Stimulated activated CD4-positive, alpha-beta T cell treated with anti-CD3 and anti-CD28 coated beads, Interleukin-12 subunit alpha, Interleukin-12 subunit beta, amount 100 ng/mL, for 24 hours (primary cell): ENCODE measurements around the gene SMTNL2.

Source experiments
- DNase-seq, 2 experiments: peaks; one replicate each; pipeline ENCODE4 v3.0.0-alpha.2; 2020; ENCODE audit warnings: low read depth in 2 of 2

SMTNL2 gene

DNA sequence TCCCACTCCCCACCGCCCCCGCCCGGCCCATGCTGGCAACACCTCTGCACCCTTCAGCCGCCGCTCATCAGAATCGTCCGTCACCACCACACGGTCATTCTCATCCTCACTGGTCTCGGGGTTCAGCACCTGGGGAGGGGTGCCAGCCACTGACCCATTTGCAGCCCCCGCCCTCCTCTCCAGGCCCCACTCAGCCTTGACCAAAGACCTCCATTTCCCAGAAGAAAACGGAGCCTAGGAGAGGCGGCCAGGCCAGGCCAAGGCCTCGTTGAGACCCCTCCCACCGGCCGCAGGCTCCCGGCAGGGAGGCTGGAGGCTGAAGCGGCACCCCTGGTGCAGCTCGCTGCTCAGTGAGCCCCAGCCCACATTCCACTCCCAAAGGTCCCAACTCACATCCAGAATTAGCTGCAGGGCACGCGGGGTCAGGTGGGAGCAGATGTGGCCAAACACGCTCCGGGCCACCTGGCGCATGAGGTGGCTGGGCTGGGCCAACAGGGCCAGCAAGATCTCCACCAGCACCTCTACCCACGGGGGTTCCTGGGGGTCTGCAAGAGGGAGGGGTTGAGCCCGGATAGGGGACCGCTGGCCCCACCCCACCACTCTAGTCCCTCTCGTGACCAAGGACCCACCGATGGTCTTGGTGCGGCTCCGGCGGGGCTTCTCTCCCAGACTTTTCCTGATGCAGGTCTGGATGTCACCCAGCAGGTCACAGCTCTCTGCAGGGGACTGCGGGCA, 38.9 kb upstream of the SMTNL2 start:
- DNase-seq, result no peak

DNA sequence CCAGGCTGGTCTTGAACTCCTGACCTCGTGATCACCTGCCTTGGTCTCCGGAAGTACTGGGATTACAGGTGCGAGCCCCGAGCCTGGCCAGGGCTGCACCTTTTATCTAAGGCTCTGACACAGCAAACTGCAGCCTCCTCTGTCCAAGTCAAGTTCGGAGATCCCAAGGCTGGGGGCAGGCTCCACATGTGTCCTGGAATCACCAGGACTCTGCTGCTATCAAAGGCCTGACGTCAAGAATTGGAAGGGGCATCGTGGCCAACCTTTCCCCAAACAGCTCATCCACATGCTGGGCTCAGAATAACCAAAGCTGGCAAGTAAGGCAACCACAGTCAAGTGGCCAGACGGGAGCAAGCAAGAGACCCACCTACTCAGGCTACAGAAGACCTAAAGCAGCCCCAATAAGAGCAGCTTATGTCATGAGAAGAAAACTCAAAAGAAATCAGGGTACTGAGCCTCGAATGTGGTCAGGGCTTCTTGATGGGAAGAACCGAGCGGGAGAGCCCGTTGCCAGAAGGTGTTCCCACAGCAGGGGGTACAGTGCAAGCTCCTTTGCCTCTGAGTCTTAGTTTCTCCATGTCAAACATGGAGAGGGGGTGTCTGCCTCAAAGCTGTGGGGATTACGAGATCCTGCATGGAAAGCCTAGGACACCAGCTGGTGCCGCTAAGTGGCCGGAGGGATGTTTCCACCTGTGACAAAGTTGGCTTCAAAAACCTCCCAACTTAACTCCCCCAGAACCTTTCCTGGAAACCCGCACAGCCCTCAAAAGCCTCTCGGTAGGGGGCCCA, 37.0 kb upstream of the SMTNL2 start:
- DNase-seq, result no peak

DNA sequence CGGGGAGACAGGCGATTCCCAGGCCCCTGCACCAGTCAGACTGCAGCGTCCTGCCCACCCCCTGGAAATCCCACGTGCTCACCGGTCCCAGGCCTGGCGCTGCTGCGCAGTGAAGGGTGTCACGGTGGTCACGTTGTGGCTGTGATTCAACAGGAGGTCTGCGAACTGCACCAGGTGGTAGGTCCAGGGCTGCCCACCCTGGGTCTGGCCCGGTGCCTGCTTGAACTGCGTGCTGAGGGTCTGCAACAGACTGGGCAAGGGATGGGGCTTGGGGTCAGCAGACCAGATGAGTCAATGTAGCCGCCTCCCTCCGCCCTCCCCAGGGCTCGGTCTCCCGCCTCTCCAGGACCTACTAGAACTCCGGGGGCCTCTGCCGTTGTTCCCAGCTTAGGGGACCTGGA, 36.3 kb upstream of the SMTNL2 start:
- no peak for DNase-seq

DNA sequence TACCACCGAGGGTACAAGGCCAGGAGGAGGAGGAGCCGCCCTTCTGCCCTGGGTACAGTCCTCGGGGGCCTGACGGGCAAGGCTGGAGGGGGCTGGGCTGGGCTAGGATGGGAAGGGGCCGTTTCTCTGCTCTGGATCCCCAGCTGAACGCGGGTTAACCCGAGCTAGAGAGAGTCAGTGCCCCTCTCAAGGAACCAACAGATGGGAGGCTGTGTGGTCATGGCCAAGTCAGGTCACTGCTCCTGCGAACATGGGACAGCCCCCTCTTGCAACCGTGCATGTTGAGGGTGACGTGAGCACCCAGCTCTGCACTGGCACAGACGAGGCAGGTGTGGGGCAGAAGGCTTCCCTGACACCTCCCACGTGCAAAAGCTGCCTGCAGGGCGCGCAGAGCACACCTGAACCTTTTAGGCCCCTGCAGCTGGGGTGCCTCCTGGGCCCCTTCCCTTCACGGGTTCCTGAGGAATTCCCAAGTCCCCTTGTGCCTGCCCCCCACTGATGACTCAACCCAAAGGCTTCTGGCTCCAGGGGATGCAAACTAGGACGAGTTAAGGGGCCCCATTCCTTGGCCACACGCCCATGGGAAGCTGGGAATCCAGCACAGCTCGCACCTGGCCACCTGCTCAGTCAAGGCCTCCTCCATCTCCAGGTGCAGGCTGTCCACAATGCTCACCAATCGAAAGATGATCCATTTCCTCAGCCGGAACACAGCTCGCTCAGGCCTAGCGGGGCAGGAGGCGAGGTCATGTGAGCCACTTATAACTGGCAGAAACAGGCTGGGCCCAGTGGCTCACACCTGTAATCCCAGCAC, 35.4 kb upstream of the SMTNL2 start:
- no peak for DNase-seq

- no peak for DNase-seq
Measured at GRCh38 chr17:4549781-4550533, 34.4 kb upstream of the SMTNL2 start.

DNA sequence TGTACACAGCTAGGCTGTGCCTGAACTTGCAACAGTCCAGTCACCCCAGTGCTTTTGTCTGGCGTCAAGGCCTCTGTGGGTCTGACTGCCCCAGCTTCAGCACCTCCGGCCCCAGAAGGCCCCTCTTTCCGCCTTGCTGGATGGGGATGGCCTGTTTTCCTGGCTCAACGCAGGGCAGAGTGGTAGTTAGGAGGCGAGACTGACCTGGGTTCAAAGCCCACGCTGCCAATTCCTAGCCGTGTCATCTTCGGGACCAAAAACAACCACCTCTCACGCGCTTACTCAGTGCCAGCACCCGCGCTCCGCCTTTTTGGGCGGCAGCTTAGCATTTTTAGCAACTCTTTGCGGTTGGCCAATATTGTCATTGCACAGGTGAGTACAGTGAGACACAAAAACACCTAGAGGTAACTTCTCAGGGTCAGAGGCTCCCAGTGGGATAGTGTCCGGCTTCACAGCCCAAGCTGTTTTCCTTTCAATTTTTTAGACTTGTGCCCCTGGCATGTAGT, 33.7 kb upstream of the SMTNL2 start:
- DNase-seq, result no peak

- DNase-seq, result no peak
Measured at GRCh38 chr17:4551141-4551540, 33.2 kb upstream of the SMTNL2 start.

DNA sequence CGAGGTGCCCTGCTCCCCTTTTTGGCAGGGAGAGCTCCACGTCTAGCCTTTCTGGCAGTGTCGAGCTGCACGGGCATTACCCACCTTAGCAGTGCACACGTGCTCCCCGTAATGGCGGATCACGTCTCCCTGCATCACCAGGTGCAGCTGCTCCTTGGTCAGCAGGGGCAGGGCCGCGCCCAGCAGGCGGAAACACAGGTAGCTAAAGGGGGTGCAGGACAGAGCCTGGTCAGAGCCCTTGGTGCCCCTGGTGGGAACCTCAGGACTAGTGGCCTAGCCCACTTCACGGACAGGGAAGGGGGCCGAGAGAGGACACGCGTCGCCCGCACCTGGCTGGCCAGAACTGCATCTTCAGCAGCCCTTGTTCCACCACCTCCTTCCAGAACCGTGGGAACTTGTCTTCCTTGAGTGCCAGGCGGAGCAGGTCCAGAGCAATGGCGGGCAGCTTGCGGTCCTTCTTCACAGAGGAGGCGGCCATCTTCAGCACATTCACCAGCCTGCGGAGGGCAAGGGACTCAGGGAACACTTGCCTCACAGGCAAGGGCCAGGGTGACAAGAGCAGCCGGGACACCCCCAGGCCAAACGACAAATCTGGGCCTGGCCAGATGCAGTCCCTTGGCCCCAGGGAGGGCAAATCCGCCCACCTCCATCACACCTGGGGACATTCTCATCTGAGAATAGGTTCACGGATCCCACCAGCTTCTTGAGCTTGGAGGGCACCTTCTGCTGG, 32.4 kb upstream of the SMTNL2 start:
- DNase-seq, result no peak

DNA sequence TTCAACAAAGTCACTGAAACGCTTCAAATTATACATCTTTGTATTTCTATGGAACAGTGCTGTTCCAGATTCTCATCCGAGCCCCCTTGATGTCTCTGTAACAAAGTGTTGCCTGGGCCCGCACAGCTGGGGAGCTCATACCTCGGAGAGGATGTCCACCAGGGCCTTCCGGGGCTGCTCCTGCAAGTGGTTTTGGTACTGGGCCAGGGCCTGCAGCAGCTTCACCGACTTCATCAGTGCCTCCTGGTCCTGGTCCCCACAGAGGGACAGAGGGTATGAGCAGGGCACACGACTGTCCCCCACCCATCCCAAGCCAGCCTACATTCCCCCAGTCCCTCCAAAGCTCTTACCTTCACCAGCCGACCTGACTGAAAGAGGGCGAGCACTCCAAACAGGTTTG, 30.7 kb upstream of the SMTNL2 start:
- DNase-seq, result no peak

GRCh38 chr17:4554441-4554996, 29.8 kb upstream of the SMTNL2 start:
- no peak for DNase-seq

- peak; percentile 96 for DNase-seq
Measured at GRCh38 chr17:4554997-4555799, 29.1 kb upstream of the SMTNL2 start, which contains the start of gene MYBBP1A. TSS of gene MYBBP1A (minus strand) at chr17:4555384. CDS start at chr17:4555324, 60 bp downstream.

DNA sequence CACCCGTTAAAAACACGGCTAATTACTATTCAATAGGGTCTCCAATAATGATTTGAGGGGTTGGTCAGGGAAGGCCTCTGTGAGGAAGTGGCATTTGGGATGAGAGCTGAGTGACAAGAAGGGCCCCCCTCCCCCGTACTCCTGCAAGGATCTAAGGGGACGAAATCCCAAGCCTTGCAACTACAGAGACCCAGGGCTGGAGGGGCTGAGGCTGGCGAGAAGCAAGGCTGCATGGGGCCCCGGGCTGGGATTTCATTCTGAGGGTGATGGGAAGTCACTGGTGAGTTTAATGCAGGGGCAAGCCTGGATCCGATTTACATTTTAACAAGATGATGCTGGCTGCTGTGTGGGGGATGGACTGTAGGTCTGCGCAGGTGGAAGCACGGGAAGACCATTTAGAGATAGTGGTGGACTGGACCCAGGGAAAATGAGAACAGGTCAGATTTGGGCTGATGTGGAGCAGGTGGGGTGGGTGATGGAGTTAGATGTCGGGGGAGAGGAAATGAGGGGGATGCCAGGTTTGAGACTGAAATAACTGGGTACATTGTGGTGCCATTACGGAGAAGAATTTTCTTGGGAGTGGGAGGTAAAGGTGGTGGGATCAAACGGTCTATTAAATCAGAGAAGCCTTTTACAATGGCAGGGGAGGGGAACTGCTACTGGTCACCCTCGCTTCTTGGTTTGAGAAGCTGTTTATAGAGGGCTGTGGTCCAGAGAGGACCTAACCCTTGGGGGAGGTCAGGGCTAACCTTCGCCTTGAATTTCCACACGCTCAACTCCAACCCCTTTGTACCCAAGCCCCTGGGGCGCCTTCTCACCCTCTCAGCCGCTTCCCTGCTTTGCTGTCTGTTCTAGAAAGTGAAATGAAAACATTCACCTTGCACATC, 28.2 kb upstream of the SMTNL2 start:
- DNase-seq, result no peak

DNA sequence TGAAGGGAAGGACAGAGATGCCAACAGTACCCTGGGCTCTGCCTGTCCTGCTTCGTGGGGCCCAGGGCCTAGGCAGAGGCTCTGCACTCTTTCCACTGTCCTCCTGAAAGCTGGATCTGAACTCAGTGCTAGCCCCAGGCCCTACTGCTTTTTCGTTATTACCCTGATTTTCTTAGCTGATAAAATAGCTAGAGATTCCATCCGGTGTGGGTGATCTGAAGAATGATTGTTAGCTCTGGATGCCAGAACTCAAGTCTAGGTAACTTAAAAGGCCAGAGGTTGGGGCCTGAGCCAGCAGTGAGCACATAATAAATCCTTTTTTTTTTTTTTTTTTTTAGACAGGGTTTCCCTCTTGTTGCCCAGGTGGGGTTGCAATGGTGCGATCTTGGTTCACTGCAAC, 27.3 kb upstream of the SMTNL2 start:
- no peak for DNase-seq

- DNase-seq, result no peak
Measured at GRCh38 chr17:4557626-4558346, 26.5 kb upstream of the SMTNL2 start.

- DNase-seq, result no peak
Measured at GRCh38 chr17:4558347-4558971, 25.9 kb upstream of the SMTNL2 start.

- DNase-seq, result no peak
Measured at GRCh38 chr17:4559139-4559791, 25.1 kb upstream of the SMTNL2 start.

DNA sequence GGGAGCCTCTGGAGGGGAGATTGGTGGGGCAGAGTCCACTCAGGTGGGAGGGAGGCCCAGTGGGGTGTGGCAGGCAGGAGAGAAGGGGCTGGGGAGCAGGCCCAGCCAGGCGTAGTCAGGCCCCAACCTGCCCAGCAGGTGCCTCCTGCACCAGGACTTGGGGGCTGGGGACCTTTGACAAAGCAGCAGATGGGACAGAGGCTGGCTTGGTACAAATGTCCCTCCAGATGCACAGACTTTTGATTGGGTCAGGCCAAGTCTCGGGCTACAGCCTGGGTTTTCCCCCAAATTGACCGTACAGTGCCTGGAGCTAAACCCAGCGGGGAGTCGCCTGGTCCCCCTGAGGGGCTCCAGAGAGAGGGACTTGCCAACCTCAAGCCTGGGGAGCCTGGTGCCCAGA, 24.4 kb upstream of the SMTNL2 start:
- DNase-seq, result no peak
